OCI-LY1 (cell line): ENCODE measurements around the gene PKNOX2.

ENCODE experiments used
- H2AFZ ChIP-seq: fragments of 200-600 bp; sonication (generic), shearing (Covaris generic); 2 replicates; pipeline ENCODE4 v1.6.0; 2014; ENCODE audit warnings: antibody characterized with exemption, mild to moderate bottlenecking, low read length
- H3F3A ChIP-seq: fragments of 200-600 bp; sonication (generic), shearing (Covaris generic); 2 replicates; pipeline ENCODE4 v1.6.0; 2014; ENCODE audit warnings: mild to moderate bottlenecking, antibody characterized with exemption, low read length, moderate library complexity; ENCODE audit not compliant: insufficient read depth
- H3K27ac ChIP-seq: fragments of 200-600 bp; sonication (generic); 2 replicates; pipeline ENCODE4 v1.5.1; 2014; ENCODE audit warnings: low read length, mixed run types, mild to moderate bottlenecking, low read depth; ENCODE audit not compliant: poor library complexity, severe bottlenecking
- H3K27me3 ChIP-seq: fragments of 200-600 bp; sonication (generic); 2 replicates; pipeline ENCODE4 v1.6.0; 2014; ENCODE audit warnings: antibody characterized with exemption, mild to moderate bottlenecking, low read length, moderate library complexity; ENCODE audit not compliant: insufficient read depth
- H3K36me3 ChIP-seq: fragments of 200-600 bp; sonication (generic); 2 replicates; pipeline ENCODE4 v1.6.1; 2014; ENCODE audit warnings: mild to moderate bottlenecking, antibody characterized with exemption, low read length, moderate library complexity, mixed read lengths; ENCODE audit not compliant: insufficient read depth
- H3K4me1 ChIP-seq: fragments of 200-600 bp; sonication (generic); 2 replicates; pipeline ENCODE4 v1.5.1; 2014; ENCODE audit warnings: mild to moderate bottlenecking, low read length, moderate library complexity; ENCODE audit not compliant: insufficient read depth, severe bottlenecking
- H3K4me2 ChIP-seq: fragments of 200-600 bp; sonication (generic), shearing (Covaris generic); 2 replicates; pipeline ENCODE4 v1.6.1; 2014; ENCODE audit warnings: low read length
- H3K4me3 ChIP-seq: fragments of 200-600 bp; sonication (generic); 2 replicates; pipeline ENCODE4 v1.5.1; 2014; ENCODE audit warnings: low read length, low read depth, mild to moderate bottlenecking, mixed read lengths; ENCODE audit not compliant: poor library complexity, severe bottlenecking
- H3K79me2 ChIP-seq: fragments of 200-600 bp; shearing (Covaris generic); 2 replicates; pipeline ENCODE4 v1.6.1; 2016; ENCODE audit warnings: mixed run types, low read length, mixed read lengths; ENCODE audit not compliant: insufficient read depth
- H3K9ac ChIP-seq: fragments of 200-600 bp; sonication (generic), shearing (Covaris generic); 2 replicates; pipeline ENCODE4 v1.6.1; 2014; ENCODE audit warnings: mild to moderate bottlenecking, low read length, mixed read lengths
- H3K9me2 ChIP-seq: fragments of 200-600 bp; sonication (generic), shearing (Covaris generic); 2 replicates; pipeline ENCODE4 v1.6.1; 2014; ENCODE audit warnings: low read depth, mild to moderate bottlenecking, low read length, mixed read lengths
- H3K9me3 ChIP-seq: fragments of 200-600 bp; shearing (Covaris generic); 2 replicates; pipeline ENCODE4 v1.6.1; 2014; ENCODE audit warnings: low read length, mixed read lengths
- H4K20me1 ChIP-seq: fragments of 200-600 bp; sonication (generic), shearing (Covaris generic); 2 replicates; pipeline ENCODE4 v1.6.0; 2016; ENCODE audit warnings: mild to moderate bottlenecking, low read length; ENCODE audit not compliant: insufficient read depth
- EZH2 ChIP-seq: fragments of 200-600 bp; sonication (generic), shearing (Covaris generic); IDR thresholded peaks from 2 replicates; pipeline ENCODE4 v1.8.0; 2017; ENCODE audit warnings: borderline replicate concordance, mixed run types, mild to moderate bottlenecking, antibody characterized with exemption, low read length, moderate library complexity, mixed read lengths
- TF ChIP-seq, protein P1 (sequence below): fragments of 200-600 bp; sonication (generic), shearing (Covaris generic); IDR thresholded peaks from 2 replicates; pipeline ENCODE4 v1.5.1; 2017; ENCODE audit warnings: mild to moderate bottlenecking, antibody characterized with exemption, low read length, moderate library complexity, mixed read lengths

PKNOX2 gene

DNA sequence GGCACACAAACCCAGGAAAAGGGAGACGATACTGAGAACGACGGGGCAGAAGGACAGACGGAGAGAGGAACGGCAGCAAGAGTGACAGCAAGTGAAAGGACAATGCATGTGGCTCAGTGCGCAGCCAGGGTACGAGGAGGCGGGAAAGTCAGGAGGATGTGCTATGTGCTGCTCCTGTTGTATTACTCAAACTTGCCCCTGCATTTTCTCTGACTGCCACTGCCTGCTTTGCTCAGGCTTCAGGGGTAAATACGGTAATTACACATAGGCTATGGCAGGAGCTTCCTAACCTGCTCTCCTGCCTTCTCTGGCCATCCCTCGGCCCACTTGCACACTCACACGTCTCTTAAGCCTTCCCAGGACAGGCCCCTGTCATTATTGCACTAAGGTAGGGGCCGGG, 236.7 kb downstream of the PKNOX2 start:
- Histone ChIP-seq H3K9ac (no peak overlapping the region), H3F3A (no peaks in the 10 kb centered on the region), H3K79me2 (no peaks in the 10 kb centered on the region), H2AFZ (no peak overlapping the region), H3K27ac (no peak overlapping the region), H3K9me3 (no peaks in the 10 kb centered on the region), H3K36me3 (no peaks in the 10 kb centered on the region), H3K4me2 (no peak overlapping the region), H4K20me1 (no peaks in the 10 kb centered on the region), H3K27me3 (no peaks in the 10 kb centered on the region), H3K9me2 (no peaks in the 10 kb centered on the region), H3K4me3 (no peak overlapping the region), H3K4me1 (no peaks in the 10 kb centered on the region)
- no peak for TF ChIP-seq EZH2
- TF ChIP-seq, protein P1, sequence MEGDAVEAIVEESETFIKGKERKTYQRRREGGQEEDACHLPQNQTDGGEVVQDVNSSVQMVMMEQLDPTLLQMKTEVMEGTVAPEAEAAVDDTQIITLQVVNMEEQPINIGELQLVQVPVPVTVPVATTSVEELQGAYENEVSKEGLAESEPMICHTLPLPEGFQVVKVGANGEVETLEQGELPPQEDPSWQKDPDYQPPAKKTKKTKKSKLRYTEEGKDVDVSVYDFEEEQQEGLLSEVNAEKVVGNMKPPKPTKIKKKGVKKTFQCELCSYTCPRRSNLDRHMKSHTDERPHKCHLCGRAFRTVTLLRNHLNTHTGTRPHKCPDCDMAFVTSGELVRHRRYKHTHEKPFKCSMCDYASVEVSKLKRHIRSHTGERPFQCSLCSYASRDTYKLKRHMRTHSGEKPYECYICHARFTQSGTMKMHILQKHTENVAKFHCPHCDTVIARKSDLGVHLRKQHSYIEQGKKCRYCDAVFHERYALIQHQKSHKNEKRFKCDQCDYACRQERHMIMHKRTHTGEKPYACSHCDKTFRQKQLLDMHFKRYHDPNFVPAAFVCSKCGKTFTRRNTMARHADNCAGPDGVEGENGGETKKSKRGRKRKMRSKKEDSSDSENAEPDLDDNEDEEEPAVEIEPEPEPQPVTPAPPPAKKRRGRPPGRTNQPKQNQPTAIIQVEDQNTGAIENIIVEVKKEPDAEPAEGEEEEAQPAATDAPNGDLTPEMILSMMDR: no peak

DNA sequence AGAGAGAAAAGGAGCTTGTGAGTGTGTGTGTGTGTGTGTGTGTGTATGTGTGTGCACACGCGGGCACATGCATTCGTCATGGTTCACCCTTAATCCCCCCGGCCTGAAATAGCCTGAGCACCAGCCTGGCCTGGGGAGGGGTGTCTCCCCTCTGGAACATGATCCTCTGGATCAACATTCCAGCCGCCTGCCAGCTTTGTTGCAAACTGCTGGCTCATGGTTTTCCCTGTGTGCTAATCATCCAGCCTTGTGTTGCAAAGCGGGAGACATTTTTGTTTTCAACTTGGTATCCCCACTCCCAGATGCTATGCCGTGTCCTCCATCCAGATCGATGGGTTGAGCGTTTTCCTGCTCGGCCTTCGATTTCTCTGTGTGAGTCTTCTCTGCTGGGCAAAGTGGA, 237.2 kb downstream of the PKNOX2 start:
- Histone ChIP-seq H3K9ac (no peak overlapping the region), H3K27ac (no peak overlapping the region), H3K27me3 (no peaks in the 10 kb centered on the region)

DNA sequence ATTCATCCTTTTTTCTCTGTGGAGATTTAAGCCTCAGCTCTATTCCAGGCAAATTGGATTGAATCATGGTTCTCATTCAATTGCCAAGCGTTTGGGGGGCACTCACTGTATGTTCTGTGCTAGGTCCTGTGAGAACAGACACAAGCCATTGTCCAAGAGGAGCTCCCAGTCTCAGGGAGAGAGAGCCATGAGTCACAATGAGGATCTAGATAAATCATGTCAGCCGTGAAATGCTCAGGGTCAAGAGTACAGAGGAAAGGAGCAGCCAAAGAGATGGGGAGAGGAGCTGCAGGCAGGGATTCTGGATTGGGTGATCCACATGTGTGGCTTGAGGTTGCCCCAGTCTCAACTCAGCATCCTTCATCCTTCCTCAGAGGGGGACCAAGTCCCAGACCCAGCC, 237.9 kb downstream of the PKNOX2 start:
- no peaks in the 10 kb centered on the region for H3K9me2 ChIP-seq
- H3K79me2 ChIP-seq: no peaks in the 10 kb centered on the region
- no peak overlapping the region for H3K9ac ChIP-seq
- H4K20me1 ChIP-seq: no peaks in the 10 kb centered on the region
- no peaks in the 10 kb centered on the region for H3K27me3 ChIP-seq
- no peak overlapping the region for H3K4me2 ChIP-seq
- H2AFZ ChIP-seq: no peak overlapping the region
- no peaks in the 10 kb centered on the region for H3F3A ChIP-seq
- TF ChIP-seq, protein P1: no peak
- TF ChIP-seq EZH2: no peak
- no peak overlapping the region for H3K27ac ChIP-seq
- H3K4me3 ChIP-seq: no peak overlapping the region
- no peaks in the 10 kb centered on the region for H3K9me3 ChIP-seq
- H3K4me1 ChIP-seq: no peaks in the 10 kb centered on the region
- no peaks in the 10 kb centered on the region for H3K36me3 ChIP-seq

More for the DNA sequence above, 237.2 kb downstream of the PKNOX2 start:
- Histone ChIP-seq H2AFZ (no peak overlapping the region), H4K20me1 (no peaks in the 10 kb centered on the region), H3K4me2 (no peak overlapping the region), H3K9me2 (no peaks in the 10 kb centered on the region), H3K36me3 (no peaks in the 10 kb centered on the region), H3F3A (no peaks in the 10 kb centered on the region), H3K4me1 (no peaks in the 10 kb centered on the region), H3K79me2 (no peaks in the 10 kb centered on the region), H3K9me3 (no peaks in the 10 kb centered on the region), H3K4me3 (no peak overlapping the region)
- TF ChIP-seq EZH2: no peak
- TF ChIP-seq, protein P1: no peak
